Loucy (cell line): ENCODE measurements around the gene TNIP1.

Experiments used
- H2AFZ ChIP-seq: fragments of 200-600 bp; sonication (generic); 2 replicates; pipeline ENCODE4 v1.6.0; 2016; ENCODE audit warnings: antibody characterized with exemption, mild to moderate bottlenecking, low read length, moderate library complexity
- H3F3A ChIP-seq: fragments of 200-600 bp; 2 replicates; pipeline ENCODE4 v1.6.0; 2016; ENCODE audit warnings: antibody characterized with exemption, low read depth, mild to moderate bottlenecking
- H3K27me3 ChIP-seq: fragments of 200-600 bp; sonication (generic); 2 replicates; pipeline ENCODE4 v1.6.1; 2014; ENCODE audit warnings: low read length, mild to moderate bottlenecking; ENCODE audit not compliant: insufficient read depth, poor library complexity, severe bottlenecking
- H3K36me3 ChIP-seq: fragments of 200-600 bp; sonication (generic); 2 replicates; pipeline ENCODE4 v1.6.1; 2016; ENCODE audit warnings: low read length; ENCODE audit not compliant: insufficient read depth
- H3K4me1 ChIP-seq: fragments of 200-600 bp; sonication (generic); 2 replicates; pipeline ENCODE4 v1.5.1; 2014; ENCODE audit warnings: low read length, mild to moderate bottlenecking; ENCODE audit not compliant: insufficient read depth, poor library complexity, severe bottlenecking
- H3K4me2 ChIP-seq: fragments of 200-600 bp; sonication (generic); 2 replicates; pipeline ENCODE4 v1.6.0; 2014; ENCODE audit warnings: antibody characterized with exemption, low read length, low read depth, mild to moderate bottlenecking; ENCODE audit not compliant: poor library complexity, severe bottlenecking
- H3K4me3 ChIP-seq: fragments of 200-600 bp; sonication (generic); 2 replicates; pipeline ENCODE4 v1.5.1; 2014; ENCODE audit warnings: low read length, mild to moderate bottlenecking, mixed read lengths; ENCODE audit not compliant: poor library complexity, severe bottlenecking
- H3K79me2 ChIP-seq: fragments of 200-600 bp; sonication (generic); 2 replicates; pipeline ENCODE4 v1.6.1; 2014; ENCODE audit warnings: low read length; ENCODE audit not compliant: insufficient read depth
- H3K9ac ChIP-seq: fragments of 200-600 bp; sonication (generic); 2 replicates; pipeline ENCODE4 v1.6.0; 2014; ENCODE audit warnings: mild to moderate bottlenecking, low read depth, low read length, moderate library complexity; ENCODE audit not compliant: poor library complexity, severe bottlenecking
- H3K9me2 ChIP-seq: fragments of 200-600 bp; sonication (generic); replicated peaks from 2 replicates; pipeline ENCODE4 v1.6.1; 2016; ENCODE audit warnings: low read depth, low read length, mixed read lengths
- H3K9me3 ChIP-seq: fragments of 200-600 bp; sonication (generic); 2 replicates; pipeline ENCODE4 v1.6.1; 2014; ENCODE audit warnings: mild to moderate bottlenecking, antibody characterized with exemption, low read length, low read depth; ENCODE audit not compliant: insufficient read depth
- H4K20me1 ChIP-seq: fragments of 200-600 bp; sonication (generic); 2 replicates; pipeline ENCODE4 v1.6.0; 2014; ENCODE audit warnings: antibody characterized with exemption, low read length, mild to moderate bottlenecking; ENCODE audit not compliant: insufficient read depth, poor library complexity, severe bottlenecking
- CTCF ChIP-seq: fragments of 200-600 bp; sonication (generic); conservative IDR thresholded peaks from 2 replicates; pipeline ENCODE4 v1.5.1; 2014; ENCODE audit warnings: mild to moderate bottlenecking, antibody characterized with exemption, low read length
- EZH2phosphoT487 ChIP-seq: fragments of 200-600 bp; IDR thresholded peaks from 2 replicates; pipeline ENCODE4 v1.6.1; 2018; ENCODE audit warnings: antibody characterized with exemption, mild to moderate bottlenecking, moderate library complexity, borderline replicate concordance

The TNIP1 gene

GRCh38 chr5:151024440-151025249 lies 56.2 kb downstream of the TNIP1 start:
- Histone ChIP-seq H3K9me2 (no peaks in the 10 kb centered on the region), H4K20me1 (no peaks in the 10 kb centered on the region), H3K4me3 (no peak overlapping the region), H3K27me3 (no peaks in the 10 kb centered on the region), H3K79me2 (no peaks in the 10 kb centered on the region), H3K4me1 (no peaks in the 10 kb centered on the region), H3K4me2 (no peak overlapping the region), H3K9ac (no peak overlapping the region), H3K9me3 (no peaks in the 10 kb centered on the region), H2AFZ (no peak overlapping the region), H3K36me3 (peaks cover 18% of the 10 kb centered on the region; the same call in 1 of the 2 replicates), H3F3A (no peaks in the 10 kb centered on the region)
- TF ChIP-seq EZH2phosphoT487 (no peak), CTCF (no peak)

- no peaks in the 10 kb centered on the region for H3K79me2 ChIP-seq
- TF ChIP-seq CTCF (no peak), EZH2phosphoT487 (no peak)
- H3K9ac ChIP-seq, result no peak overlapping the region
- H3K4me1 ChIP-seq, result peaks cover 3% of the 10 kb centered on the region
- no peaks in the 10 kb centered on the region for H3K9me3 ChIP-seq
- H2AFZ ChIP-seq, result no peak overlapping the region
- no peak overlapping the region for H3K4me3 ChIP-seq
- H3K36me3 ChIP-seq, result peaks cover 8% of the 10 kb centered on the region; the same call in 1 of the 2 replicates
- no peaks in the 10 kb centered on the region for H3F3A ChIP-seq
- H4K20me1 ChIP-seq, result no peaks in the 10 kb centered on the region
- H3K9me2 ChIP-seq, result no peaks in the 10 kb centered on the region
- no peak overlapping the region for H3K4me2 ChIP-seq
- H3K27me3 ChIP-seq, result no peaks in the 10 kb centered on the region
These were observed 57.2 kb downstream of the TNIP1 start for GRCh38 chr5:151023651-151024050.

GRCh38 chr5:151023047-151023615 lies 57.7 kb downstream of the TNIP1 start:
- Histone ChIP-seq H3K4me1 (peaks cover 6% of the 10 kb centered on the region), H3K4me3 (no peak overlapping the region), H2AFZ (no peak overlapping the region), H3K9ac (no peak overlapping the region), H3F3A (no peaks in the 10 kb centered on the region), H3K79me2 (no peaks in the 10 kb centered on the region), H4K20me1 (no peaks in the 10 kb centered on the region), H3K27me3 (no peaks in the 10 kb centered on the region), H3K36me3 (peaks cover 3% of the 10 kb centered on the region; the same call in 1 of the 2 replicates), H3K9me2 (no peaks in the 10 kb centered on the region), H3K4me2 (no peak overlapping the region), H3K9me3 (no peaks in the 10 kb centered on the region)
- TF ChIP-seq CTCF (no peak), EZH2phosphoT487 (no peak)
